OCI-LY1 (cell line): Measurements from ENCODE around the gene PFDN6.
A peak's percentile ranks its signal among the peaks of the same experiment; 100 is the strongest.

ENCODE experiments used
- H2AFZ ChIP-seq: fragments of 200-600 bp; sonication (generic), shearing (Covaris generic); 2 replicates; pipeline ENCODE4 v1.6.0; 2014; ENCODE audit warnings: antibody characterized with exemption, mild to moderate bottlenecking, low read length
- H3F3A ChIP-seq: fragments of 200-600 bp; sonication (generic), shearing (Covaris generic); 2 replicates; pipeline ENCODE4 v1.6.0; 2014; ENCODE audit warnings: mild to moderate bottlenecking, antibody characterized with exemption, low read length, moderate library complexity; ENCODE audit not compliant: insufficient read depth
- H3K27ac ChIP-seq: fragments of 200-600 bp; sonication (generic); 2 replicates; pipeline ENCODE4 v1.5.1; 2014; ENCODE audit warnings: low read length, mixed run types, mild to moderate bottlenecking, low read depth; ENCODE audit not compliant: poor library complexity, severe bottlenecking
- H3K27me3 ChIP-seq: fragments of 200-600 bp; sonication (generic); 2 replicates; pipeline ENCODE4 v1.6.0; 2014; ENCODE audit warnings: antibody characterized with exemption, mild to moderate bottlenecking, low read length, moderate library complexity; ENCODE audit not compliant: insufficient read depth
- H3K36me3 ChIP-seq: fragments of 200-600 bp; sonication (generic); 2 replicates; pipeline ENCODE4 v1.6.1; 2014; ENCODE audit warnings: mild to moderate bottlenecking, antibody characterized with exemption, low read length, moderate library complexity, mixed read lengths; ENCODE audit not compliant: insufficient read depth
- H3K4me1 ChIP-seq: fragments of 200-600 bp; sonication (generic); 2 replicates; pipeline ENCODE4 v1.5.1; 2014; ENCODE audit warnings: mild to moderate bottlenecking, low read length, moderate library complexity; ENCODE audit not compliant: insufficient read depth, severe bottlenecking
- H3K4me2 ChIP-seq: fragments of 200-600 bp; sonication (generic), shearing (Covaris generic); 2 replicates; pipeline ENCODE4 v1.6.1; 2014; ENCODE audit warnings: low read length
- H3K4me3 ChIP-seq: fragments of 200-600 bp; sonication (generic); 2 replicates; pipeline ENCODE4 v1.5.1; 2014; ENCODE audit warnings: low read length, low read depth, mild to moderate bottlenecking, mixed read lengths; ENCODE audit not compliant: poor library complexity, severe bottlenecking
- H3K79me2 ChIP-seq: fragments of 200-600 bp; shearing (Covaris generic); 2 replicates; pipeline ENCODE4 v1.6.1; 2016; ENCODE audit warnings: mixed run types, low read length, mixed read lengths; ENCODE audit not compliant: insufficient read depth
- H3K9ac ChIP-seq: fragments of 200-600 bp; sonication (generic), shearing (Covaris generic); 2 replicates; pipeline ENCODE4 v1.6.1; 2014; ENCODE audit warnings: mild to moderate bottlenecking, low read length, mixed read lengths
- H3K9me2 ChIP-seq: fragments of 200-600 bp; sonication (generic), shearing (Covaris generic); 2 replicates; pipeline ENCODE4 v1.6.1; 2014; ENCODE audit warnings: low read depth, mild to moderate bottlenecking, low read length, mixed read lengths
- H3K9me3 ChIP-seq: fragments of 200-600 bp; shearing (Covaris generic); 2 replicates; pipeline ENCODE4 v1.6.1; 2014; ENCODE audit warnings: low read length, mixed read lengths
- H4K20me1 ChIP-seq: fragments of 200-600 bp; sonication (generic), shearing (Covaris generic); 2 replicates; pipeline ENCODE4 v1.6.0; 2016; ENCODE audit warnings: mild to moderate bottlenecking, low read length; ENCODE audit not compliant: insufficient read depth
- CTCF ChIP-seq: fragments of 200-600 bp; sonication (generic), shearing (Covaris generic); IDR thresholded peaks from 2 replicates; pipeline ENCODE4 v1.5.1; 2017; ENCODE audit warnings: mild to moderate bottlenecking, antibody characterized with exemption, low read length, moderate library complexity, mixed read lengths
- EZH2 ChIP-seq: fragments of 200-600 bp; sonication (generic), shearing (Covaris generic); IDR thresholded peaks from 2 replicates; pipeline ENCODE4 v1.8.0; 2017; ENCODE audit warnings: borderline replicate concordance, mixed run types, mild to moderate bottlenecking, antibody characterized with exemption, low read length, moderate library complexity, mixed read lengths

Gene PFDN6

GRCh38 chr6:33278810-33279209 lies 10.6 kb upstream of the PFDN6 start:
- TF ChIP-seq EZH2 (no peak), CTCF (no peak)
- no peak overlapping the region for H3K4me2 ChIP-seq
- no peak overlapping the region for H2AFZ ChIP-seq
- H3K27ac ChIP-seq: peak overlapping the region; percentile 87
- no peaks in the 10 kb centered on the region for H4K20me1 ChIP-seq
- H3K79me2 ChIP-seq: peaks cover 12% of the 10 kb centered on the region; the same call in 1 of the 2 replicates
- H3K36me3 ChIP-seq: peaks cover 74% of the 10 kb centered on the region
- H3K9me3 ChIP-seq: no peaks in the 10 kb centered on the region
- no peak overlapping the region for H3K4me3 ChIP-seq
- peaks cover 4% of the 10 kb centered on the region; the same call in 1 of the 2 replicates for H3F3A ChIP-seq
- no peak overlapping the region for H3K9ac ChIP-seq
- peaks cover 44% of the 10 kb centered on the region for H3K4me1 ChIP-seq
- H3K9me2 ChIP-seq: no peaks in the 10 kb centered on the region
- H3K27me3 ChIP-seq: no peaks in the 10 kb centered on the region

- peaks cover 39% of the 10 kb centered on the region for H3K4me1 ChIP-seq
- H3K9me3 ChIP-seq: no peaks in the 10 kb centered on the region
- H3K36me3 ChIP-seq: peaks cover 74% of the 10 kb centered on the region
- H3K9ac ChIP-seq: no peak overlapping the region
- no peaks in the 10 kb centered on the region for H3K9me2 ChIP-seq
- TF ChIP-seq EZH2 (no peak), CTCF (no peak)
- peaks cover 7% of the 10 kb centered on the region; the same call in 1 of the 2 replicates for H3K79me2 ChIP-seq
- no peak overlapping the region for H3K4me3 ChIP-seq
- H3F3A ChIP-seq: peaks cover 4% of the 10 kb centered on the region; the same call in 1 of the 2 replicates
- no peak overlapping the region for H2AFZ ChIP-seq
- H3K27ac ChIP-seq: no peak overlapping the region
- H4K20me1 ChIP-seq: no peaks in the 10 kb centered on the region
- no peaks in the 10 kb centered on the region for H3K27me3 ChIP-seq
- H3K4me2 ChIP-seq: no peak overlapping the region
Observed at GRCh38 chr6:33279257-33279695, 10.1 kb upstream of the PFDN6 start.

DNA sequence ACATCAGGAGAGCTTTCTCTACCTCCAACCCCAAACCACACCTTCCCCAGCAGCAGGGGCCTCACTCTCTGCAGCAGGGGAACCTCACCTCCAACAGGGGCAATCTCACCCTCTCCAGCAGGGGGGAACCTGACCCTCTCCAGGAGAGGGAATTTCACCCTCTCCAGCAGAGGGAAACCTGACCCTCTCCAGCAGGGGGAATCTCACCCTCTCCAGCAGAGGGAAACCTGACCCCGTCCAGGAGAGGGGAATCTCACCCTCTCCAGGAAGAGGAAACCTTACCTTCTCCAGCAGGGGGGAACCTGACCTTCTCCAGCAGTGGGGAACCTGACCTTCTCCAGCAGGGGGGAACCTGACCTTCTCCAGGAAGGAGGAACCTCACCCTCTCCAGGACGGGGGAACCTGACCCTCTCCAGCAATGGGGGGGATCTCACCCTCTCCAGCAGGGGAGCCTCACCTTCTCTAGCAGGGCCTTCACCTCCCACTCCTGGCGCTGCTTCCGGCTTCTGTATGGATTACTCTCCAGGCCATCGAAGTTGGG lies 9.4 kb upstream of the PFDN6 start:
- Histone ChIP-seq H4K20me1 (no peaks in the 10 kb centered on the region), H3K9me3 (no peaks in the 10 kb centered on the region)

More for the DNA sequence above, 9.4 kb upstream of the PFDN6 start:
- H3K4me2 ChIP-seq: no peak overlapping the region
- H3K36me3 ChIP-seq: peaks cover 74% of the 10 kb centered on the region
- peaks cover 32% of the 10 kb centered on the region for H3K4me1 ChIP-seq
- H3K9me2 ChIP-seq: no peaks in the 10 kb centered on the region
- no peaks in the 10 kb centered on the region for H3K27me3 ChIP-seq
- H3K4me3 ChIP-seq: no peak overlapping the region
- no peak overlapping the region for H3K9ac ChIP-seq
- TF ChIP-seq EZH2 (no peak), CTCF (peak; percentile 49)
- no peak overlapping the region for H3K27ac ChIP-seq
- H2AFZ ChIP-seq: no peak overlapping the region
- H3K79me2 ChIP-seq: no peaks in the 10 kb centered on the region
- H3F3A ChIP-seq: no peaks in the 10 kb centered on the region; the same call in 1 of the 2 replicates
